Iris pigment epithelial cell (primary cell): ENCODE data around the gene ZFAND2B.
A peak's percentile ranks its signal among the peaks of the same experiment; 100 is the strongest.

ENCODE experiments used
- DNase-seq: peaks from one replicate; pipeline ENCODE4 v3.0.0-alpha.2; 2011; ENCODE audit warnings: low read depth

Gene ZFAND2B

DNA sequence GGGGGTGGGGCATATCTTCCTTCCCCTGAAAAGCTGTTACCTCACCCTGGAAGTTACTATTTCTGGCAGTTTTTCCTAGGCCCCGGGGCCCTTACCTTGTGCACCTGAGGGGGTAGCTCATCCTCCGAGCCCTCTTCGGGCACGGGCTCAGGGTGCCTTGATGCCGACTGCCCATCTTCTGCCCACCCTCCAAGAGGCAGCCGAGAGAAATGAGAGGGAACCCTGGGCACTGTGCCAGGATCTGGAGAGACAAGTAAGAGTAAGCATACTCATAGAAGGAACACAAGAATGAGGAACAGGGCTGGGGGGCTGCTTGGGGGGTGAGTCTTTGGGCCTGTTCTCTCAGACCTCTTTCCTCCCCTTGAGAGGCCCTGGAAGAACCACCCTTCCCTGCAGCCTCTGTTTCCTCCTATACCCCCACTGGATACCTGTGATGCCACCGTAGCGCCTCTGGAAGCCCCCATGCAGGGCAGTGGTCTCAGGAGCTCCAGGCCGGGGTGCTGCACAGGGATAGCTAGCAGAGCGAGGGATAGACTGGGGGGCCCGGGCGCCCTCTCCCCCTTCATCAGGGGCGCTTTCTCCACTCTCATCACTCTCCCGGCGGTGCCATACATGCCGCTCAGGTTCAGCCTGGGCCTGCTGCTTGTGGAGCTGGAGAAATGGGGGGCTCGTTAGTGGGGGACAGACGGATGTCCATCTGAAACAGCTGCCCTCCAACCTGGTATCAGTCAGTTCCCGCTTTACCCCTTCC, 14.2 kb downstream of the ZFAND2B start:
- no peak for DNase-seq

- no peak for DNase-seq
Observed at GRCh38 chr2:219221957-219222518, 15.5 kb downstream of the ZFAND2B start.

DNA sequence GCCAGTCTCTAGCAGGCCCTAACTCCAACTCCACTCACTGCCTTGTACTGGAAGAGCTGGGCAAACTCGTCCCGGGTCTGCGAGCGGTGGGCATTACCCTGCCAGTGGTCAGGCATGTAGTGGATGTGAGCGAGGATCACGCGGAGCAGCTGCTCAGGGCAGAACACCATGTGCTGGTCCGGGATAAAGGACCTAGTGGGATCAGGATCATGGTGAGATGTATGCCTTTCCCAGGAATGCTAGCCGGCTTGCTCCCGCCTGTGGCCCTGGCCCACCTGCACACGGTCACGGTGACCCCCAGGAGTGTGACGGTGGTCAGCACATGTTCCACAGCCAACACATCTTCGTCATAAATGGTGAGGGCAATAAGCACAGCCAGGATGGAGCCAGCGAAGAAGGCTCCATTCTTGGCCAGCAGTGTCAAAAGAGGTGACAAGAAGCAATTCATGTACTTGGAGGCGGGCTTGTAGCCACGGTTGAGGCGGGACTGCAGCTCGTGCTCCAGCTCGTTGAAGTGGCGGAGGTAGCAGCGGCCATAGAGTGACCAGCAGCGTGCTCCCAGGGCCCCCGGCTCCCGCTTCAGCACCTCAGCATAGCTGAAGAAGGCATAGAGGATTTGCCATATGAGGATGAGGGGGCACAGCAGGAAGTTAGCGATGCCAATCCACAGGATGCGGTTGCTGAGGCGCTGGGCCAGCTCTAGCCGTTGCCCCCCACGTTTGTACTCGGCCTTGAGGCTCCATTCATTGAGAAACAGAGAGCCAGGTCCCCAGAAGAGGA, 17.4 kb downstream of the ZFAND2B start:
- DNase-seq = no peak

DNA sequence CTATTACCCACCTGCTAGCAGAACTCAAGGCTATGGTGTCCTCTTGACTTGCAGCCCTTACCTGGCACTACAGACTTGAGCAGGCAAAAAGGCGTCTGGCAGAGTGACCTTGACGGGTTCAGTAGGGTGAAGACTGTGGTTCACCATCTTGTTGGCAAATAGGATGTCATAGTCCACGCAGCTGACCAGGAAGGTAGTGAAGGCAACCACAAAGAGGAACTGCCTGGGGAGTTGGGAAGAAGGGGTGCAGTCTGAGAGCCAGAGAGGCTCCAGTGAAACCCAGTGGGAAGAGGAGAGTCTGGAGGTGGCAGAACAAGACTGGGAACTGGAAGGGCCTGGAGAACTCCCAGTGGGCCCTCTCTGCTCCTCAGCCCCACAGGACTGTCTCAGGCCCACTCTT, 18.8 kb downstream of the ZFAND2B start:
- no peak for DNase-seq

DNA sequence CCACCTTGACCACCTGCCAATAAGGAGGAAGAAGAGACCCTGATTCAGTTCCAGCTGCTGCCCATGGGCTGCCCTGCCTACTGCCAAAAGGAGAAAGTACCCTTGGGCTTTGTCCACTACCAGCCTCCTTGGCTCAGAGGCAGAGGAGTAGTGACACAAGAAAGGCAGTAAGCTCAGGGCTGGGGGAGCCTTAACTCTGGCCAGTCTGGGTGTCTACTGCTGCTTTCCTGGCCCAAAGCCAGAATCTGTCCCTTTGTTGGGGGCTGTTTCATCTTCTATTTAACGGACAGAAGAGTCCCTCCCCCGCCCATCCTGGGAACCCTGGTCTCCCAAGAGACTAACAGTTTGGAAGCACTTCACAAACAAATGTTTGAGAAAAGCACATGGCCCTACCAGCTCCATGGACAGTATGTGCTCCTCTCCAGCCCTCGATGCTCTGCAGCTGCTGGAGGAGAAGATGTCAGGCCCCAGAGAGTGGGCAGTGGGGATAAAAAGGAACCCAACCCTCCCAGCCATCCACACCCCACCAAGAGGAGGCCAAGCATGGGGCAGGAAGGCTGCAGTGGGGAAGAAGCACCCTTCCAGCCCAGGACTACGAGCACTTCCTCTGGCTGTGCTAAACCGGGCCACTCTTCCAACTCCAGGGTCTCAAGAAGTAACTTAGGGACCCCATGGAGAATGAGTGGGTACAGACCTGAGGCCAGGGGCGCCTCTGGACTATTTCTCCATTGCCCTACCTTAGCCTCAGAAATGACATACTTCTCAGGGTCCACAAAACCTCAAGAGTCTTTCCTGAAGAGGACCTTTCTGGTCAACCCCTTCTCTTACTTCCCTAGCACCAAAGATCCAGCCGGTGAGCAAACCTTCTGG, 21.7 kb downstream of the ZFAND2B start:
- no peak for DNase-seq

DNA sequence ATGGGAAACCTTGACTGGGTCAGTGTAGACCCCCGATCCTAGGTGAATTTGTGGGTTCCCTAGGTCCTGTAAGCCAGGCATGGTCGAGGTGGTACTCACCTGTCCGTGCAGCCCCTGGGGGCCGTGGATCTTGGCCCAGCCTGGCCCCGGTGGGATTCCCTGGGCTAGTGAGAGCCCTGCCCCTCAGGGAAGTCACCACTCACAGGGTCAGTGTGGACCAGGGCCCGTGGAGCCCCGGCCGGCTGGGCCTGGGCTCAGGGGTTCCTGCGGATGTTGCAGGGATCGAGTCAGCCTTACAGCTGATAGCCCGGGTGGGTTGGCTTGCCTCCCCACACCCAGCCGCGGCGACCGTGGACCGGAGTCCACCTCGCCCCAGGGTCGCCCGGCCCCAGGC, 22.3 kb downstream of the ZFAND2B start:
- DNase-seq = no peak

DNA sequence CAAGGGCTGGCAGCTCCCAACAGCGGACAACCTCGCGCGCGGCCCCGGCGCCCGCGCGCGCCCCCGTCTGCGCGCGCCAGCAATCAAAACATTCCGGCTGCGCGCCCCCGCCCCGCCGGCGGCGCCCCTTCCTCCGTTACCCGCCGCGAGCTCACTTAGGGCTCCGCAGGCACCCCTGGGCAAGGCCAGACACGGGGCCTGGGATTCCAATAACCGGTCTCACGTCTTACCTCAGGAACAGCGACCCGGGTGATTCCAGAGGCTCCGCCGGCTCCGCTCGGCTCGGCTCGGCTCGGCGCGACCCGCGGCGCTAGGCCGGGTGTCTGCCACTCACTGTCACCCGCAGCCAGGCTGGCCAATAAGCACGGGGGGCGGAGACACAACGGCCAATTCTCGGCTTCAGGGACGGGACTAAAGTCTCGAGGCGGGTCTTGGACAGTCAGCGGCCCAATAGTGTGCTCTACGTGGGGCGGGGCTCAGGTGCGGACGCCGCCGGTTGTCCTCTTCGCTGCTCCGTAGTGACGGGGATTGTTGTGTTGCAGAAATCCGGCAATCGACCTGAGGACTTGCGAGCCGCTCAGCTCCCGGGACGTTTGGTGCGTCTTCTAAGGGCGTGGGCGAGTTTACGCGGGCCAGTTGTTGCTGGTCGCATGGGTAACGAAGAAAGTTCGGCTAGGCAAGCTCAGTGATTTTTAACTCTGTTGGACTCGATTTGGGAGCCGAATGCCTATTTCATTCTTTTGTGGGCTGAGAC, 22.9 kb downstream of the ZFAND2B start, which contains the start of the genes ANKZF1 and ATG9A:
Gene ANKZF1 (plus strand): TSS at position 502 of the 754 bp plus-strand sequence. CDS start 452 bp downstream, outside the sequence.
Gene ATG9A (minus strand): TSS at position 332 of the 754 bp plus-strand sequence. CDS start 1,612 bp downstream, outside the sequence.
- peak; percentile 100 for DNase-seq

DNA sequence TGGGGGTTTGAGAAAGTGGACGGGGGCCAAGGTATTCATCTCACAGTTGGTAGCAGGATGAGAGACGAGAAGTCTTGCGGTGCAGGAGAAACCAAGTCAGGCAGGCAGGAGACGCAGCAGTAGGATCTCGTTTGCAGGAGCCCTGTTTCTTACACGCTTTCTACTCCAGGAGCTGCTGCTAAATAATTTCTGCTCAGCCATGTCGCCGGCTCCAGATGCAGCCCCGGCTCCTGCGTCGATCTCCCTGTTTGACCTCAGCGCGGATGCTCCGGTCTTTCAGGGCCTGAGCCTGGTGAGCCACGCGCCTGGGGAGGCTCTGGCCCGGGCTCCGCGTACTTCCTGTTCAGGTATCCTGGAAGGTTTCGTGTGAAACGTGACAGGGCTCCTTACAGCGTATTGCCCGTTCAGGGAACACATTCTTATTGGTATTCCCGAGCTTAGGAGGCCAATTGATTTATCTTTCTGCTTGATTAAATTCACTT, 23.5 kb downstream of the ZFAND2B start:
- DNase-seq = peak; percentile 55

- DNase-seq = no peak
Observed at GRCh38 chr2:219234331-219234730, 27.7 kb downstream of the ZFAND2B start.

GRCh38 chr2:219243291-219243761, 36.7 kb downstream of the ZFAND2B start:
- DNase-seq = peak; percentile 65

GRCh38 chr2:219244789-219245147, 38.2 kb downstream of the ZFAND2B start:
- DNase-seq = no peak

DNA sequence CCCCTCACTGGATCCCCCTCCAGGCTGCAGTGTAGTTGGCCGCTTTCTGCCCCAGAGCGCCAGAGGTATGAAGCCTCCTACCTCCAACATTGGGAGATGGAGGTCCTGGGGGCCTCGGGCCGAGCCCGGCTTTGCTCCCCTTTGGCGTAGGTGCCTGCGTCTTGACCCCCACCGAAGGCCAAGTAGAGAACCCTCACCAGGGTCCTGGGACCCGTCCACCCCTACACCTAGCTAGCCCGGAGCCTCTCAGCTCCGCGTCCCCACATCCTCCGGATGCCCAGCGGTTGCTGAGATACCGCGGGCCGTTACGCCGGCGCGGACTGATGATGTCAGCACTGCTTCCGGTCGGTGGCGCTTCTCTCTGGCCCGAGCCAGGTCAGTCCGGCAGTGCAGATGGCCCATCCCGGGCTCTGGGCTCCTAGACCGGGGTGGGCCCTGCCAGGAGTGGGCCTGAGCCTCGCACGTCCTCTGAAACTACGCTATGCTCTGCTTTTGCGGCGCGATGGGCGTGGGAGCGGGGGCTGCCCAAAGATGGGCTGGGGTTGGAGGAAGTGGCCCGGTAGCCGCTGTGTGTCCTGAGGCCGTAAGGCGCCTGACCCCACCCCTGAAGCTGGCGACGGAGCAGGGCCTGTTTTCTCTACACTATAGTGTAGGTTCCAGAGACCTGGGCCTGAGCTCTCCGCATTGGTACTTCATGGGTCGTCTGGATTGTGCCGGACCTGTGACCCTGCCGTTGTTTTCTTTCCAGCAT, 38.7 kb downstream of the ZFAND2B start, which contains the start of the genes GLB1L and STK16:
Gene GLB1L (minus strand): TSS at position 297 of the 751 bp plus-strand sequence. CDS start 1,871 bp downstream, outside the sequence.
Gene STK16 (plus strand): TSS at position 332 of the 751 bp plus-strand sequence. CDS start 521 bp downstream, outside the sequence.
- DNase-seq = peak; percentile 92

DNA sequence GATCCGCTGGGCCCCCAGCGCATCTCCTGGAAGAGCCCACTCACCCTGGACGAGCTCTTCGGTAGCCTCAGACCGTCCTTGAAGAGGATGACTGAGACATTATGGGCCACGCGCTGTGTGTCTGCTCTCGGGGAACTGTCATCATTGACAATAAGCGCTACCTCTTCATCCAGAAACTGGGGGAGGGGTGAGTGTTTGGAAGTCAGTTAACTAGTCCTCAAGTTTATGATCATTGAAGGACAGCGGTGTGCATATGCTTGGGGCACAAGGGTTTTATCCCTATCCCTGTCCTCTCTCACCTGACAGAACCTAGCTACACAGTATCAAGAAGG, 39.3 kb downstream of the ZFAND2B start:
- no peak for DNase-seq

DNA sequence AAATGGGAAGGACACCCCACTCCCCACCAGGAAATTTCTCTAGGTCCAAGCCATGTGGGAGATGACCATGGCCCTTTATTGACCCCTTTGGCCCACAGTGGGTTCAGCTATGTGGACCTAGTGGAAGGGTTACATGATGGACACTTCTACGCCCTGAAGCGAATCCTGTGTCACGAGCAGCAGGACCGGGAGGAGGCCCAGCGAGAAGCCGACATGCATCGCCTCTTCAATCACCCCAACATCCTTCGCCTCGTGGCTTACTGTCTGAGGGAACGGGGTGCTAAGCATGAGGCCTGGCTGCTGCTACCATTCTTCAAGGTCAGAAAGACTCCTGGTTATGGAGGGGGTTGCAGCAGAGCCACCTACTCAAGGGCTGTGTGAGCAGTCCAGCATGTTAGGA, 40.0 kb downstream of the ZFAND2B start:
- DNase-seq = no peak

DNA sequence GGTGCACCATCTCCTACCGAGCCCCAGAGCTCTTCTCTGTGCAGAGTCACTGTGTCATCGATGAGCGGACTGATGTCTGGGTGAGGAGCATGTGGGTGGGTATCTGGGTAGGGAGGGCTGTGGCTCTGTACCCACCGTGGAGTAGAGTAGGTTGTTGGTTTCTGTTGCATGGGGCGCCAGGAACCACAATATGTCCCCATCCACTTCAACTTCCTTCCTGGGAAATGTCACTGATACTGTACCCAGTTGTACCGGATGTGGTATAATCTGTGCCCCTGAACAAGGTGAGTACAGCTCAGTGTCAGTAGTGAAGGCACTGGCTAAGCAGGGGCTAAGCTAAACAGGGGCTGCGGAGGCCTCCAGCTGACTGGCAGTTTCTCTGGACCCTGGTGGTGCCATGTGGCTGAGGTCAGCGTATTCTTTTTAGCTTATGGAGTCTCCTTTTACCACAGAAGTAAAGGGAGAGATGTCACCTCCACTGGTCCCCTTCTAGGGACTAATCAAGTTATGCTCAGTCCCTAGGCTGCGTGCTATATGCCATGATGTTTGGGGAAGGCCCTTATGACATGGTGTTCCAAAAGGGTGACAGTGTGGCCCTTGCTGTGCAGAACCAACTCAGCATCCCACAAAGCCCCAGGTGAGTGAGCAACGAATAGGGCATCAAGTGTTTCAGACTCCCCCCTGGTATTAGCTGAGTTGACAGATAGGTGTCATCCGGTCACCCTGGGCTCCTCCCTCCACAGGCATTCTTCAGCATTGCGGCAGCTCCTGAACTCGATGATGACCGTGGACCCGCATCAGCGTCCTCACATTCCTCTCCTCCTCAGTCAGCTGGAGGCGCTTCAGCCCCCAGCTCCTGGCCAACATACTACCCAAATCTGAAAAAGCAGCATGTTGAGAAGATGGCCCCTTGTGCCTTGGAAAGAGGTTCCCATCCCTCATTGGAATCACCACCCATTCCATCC, 41.4 kb downstream of the ZFAND2B start:
- DNase-seq = no peak

- DNase-seq = no peak
Observed at GRCh38 chr2:219248845-219249202, 42.2 kb downstream of the ZFAND2B start.

DNA sequence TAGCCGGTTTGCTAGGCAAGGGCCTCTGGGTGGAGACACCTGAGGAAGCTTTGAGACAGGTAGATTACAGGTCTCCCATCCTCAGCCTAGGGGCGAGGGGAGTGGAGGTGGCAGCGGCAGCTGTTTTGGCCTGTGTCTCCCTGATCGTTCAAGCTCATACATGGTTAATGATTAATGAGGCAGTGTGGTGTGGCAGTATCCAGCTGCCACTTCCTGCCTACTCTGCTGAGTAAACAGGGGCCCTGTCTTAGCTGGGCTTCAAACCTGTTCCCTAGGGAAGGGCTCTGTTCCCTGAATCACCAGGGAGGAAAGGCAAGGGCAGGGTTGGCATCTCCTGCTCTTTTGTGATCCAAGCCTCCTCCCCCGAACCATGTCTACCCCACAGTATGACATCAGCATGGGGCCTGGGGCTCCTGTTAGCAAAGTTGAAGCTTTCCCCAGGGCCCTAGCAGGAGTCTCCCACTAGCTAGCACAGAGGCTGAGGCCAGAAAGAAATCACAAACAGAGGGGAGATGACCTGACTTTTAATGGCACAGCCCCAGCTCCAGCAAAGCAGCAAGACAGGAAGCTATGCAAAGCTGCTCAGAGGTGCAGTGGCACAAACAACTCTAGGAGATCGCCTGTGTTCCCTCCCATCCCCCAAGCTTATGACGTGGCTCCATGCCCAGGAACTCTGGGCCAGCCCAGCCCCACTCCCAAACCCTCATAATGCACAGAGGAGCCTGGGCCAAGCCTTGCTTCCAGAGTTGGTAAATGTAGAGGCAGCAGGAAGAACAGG, 42.8 kb downstream of the ZFAND2B start:
- peak; percentile 70 for DNase-seq
